ENCODE data around the gene PRKN.

DNA sequence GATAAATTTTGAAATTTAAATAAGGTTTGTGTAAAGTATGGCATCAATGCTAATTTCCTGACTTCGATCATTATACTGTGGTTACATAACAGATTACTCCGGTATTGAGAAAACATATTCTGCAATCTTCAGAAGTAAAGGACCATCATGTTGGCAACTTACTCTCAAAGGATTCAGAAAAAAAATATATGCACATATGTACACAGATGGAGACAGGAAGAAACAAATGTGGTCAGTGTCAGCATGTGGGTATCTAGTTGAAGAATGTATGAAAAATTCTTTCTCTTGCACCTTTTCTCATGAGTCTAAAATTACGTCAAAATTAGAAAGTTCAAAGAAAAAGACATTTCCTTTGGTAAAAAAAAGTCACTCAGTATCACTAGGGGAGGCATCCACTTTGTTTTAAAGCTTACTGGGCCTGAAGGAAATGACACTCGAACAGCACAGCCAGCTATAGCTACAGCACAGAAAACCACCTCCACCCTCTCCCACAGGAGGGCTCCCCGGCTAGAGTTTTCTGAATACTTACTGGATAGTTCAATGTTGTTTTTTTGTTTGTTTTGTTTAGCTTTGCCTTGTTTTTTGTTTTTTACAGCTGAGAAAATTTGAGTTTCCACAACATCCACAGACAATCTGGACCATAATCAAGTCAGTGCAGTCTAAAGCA is 1136.5 kb downstream of the PRKN start:
- no peak for TF ChIP-seq CBX3 (IDR thresholded peaks at IDR 0.05; ENCODE audit: borderline replicate concordance in 1 of 2, low read length in 2 of 2)
- TF ChIP-seq, protein P1, sequence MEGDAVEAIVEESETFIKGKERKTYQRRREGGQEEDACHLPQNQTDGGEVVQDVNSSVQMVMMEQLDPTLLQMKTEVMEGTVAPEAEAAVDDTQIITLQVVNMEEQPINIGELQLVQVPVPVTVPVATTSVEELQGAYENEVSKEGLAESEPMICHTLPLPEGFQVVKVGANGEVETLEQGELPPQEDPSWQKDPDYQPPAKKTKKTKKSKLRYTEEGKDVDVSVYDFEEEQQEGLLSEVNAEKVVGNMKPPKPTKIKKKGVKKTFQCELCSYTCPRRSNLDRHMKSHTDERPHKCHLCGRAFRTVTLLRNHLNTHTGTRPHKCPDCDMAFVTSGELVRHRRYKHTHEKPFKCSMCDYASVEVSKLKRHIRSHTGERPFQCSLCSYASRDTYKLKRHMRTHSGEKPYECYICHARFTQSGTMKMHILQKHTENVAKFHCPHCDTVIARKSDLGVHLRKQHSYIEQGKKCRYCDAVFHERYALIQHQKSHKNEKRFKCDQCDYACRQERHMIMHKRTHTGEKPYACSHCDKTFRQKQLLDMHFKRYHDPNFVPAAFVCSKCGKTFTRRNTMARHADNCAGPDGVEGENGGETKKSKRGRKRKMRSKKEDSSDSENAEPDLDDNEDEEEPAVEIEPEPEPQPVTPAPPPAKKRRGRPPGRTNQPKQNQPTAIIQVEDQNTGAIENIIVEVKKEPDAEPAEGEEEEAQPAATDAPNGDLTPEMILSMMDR (IDR thresholded peaks at IDR 0.05 in 2 of 3, conservative IDR thresholded peaks at IDR 0.05 in 1 of 3; ENCODE audit: insufficient read depth in 2 of 3, low read depth in 1 of 3, low read length in 3 of 3) = no peak
- TF ChIP-seq, protein P2, sequence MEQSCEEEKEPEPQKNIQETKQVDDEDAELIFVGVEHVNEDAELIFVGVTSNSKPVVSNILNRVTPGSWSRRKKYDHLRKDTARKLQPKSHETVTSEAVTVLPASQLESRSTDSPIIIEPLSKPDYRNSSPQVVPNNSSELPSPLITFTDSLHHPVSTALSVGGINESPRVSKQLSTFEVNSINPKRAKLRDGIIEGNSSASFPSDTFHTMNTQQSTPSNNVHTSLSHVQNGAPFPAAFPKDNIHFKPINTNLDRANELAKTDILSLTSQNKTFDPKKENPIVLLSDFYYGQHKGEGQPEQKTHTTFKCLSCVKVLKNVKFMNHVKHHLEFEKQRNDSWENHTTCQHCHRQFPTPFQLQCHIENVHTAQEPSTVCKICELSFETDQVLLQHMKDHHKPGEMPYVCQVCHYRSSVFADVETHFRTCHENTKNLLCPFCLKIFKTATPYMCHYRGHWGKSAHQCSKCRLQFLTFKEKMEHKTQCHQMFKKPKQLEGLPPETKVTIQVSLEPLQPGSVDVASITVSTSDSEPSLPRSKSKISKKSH (CRISPR knock-in tag; IDR thresholded peaks at IDR 0.05) = no peak
- no peak for TF ChIP-seq SMC3 (conservative IDR thresholded peaks at IDR 0.05; ENCODE audit: insufficient read depth, low read depth, low read length)
- TF ChIP-seq MEF2D (tag; conservative IDR thresholded peaks at IDR 0.05; ENCODE audit: low read depth) = no peak
- TF ChIP-seq PHF20 (IDR thresholded peaks at IDR 0.05; ENCODE audit: partially characterized antibody) = no peak
